Caco-2 (cell line): ENCODE results near the gene SLC16A10. TPM values are rescaled to one million over a fixed set of nuclear protein-coding genes. Genes with fewer than 3 reads are reported as not detected.

Source experiments
- BruUV-seq: library from RNA; stranded (reverse); fragments of 400-500 nt; replicated peaks from 2 replicates; lab custom pipeline; 2021; lab: Mats Ljungman, UMichigan
- CTCF ChIA-PET: fragments of 300-600 bp; sonication (Branson Sonifier 250); formaldehyde crosslinking; loops from one replicate; lab custom pipeline; 2022; ENCODE audit warnings: antibody characterized with exemption; lab: Charles Lee
- POLR2A ChIA-PET: fragments of 300-600 bp; sonication (Branson Sonifier 250); formaldehyde crosslinking; loops from one replicate; lab custom pipeline; 2022; ENCODE audit warnings: antibody characterized with exemption; lab: Charles Lee
- DNase-seq, 2 experiments: peaks; one replicate each; pipeline versions ENCODE4 v3.0.0 to v3.0.0-alpha.2; 2020 to 2022
- H3K27me3 ChIP-seq: replicated peaks from 2 replicates; pipeline ENCODE4 v1.6.0; 2011; ENCODE audit warnings: low read length; ENCODE audit not compliant: control insufficient read depth, insufficient read depth
- H3K36me3 ChIP-seq: 2 replicates; pipeline ENCODE4 v1.5.1; 2011; ENCODE audit warnings: low read length; ENCODE audit not compliant: control insufficient read depth, insufficient read depth
- H3K4me1 ChIP-seq: fragments of 250-450 bp; sonication (Bioruptor Pico); 2 replicates; pipeline ENCODE4 v1.5.1; 2020; ENCODE audit warnings: mild to moderate bottlenecking
- H3K4me3 ChIP-seq: 2 replicates; pipeline ENCODE4 v1.5.1; 2011; ENCODE audit warnings: low read depth, mild to moderate bottlenecking, control low read depth, low read length
- H3K9me3 ChIP-seq: fragments of 250-450 bp; sonication (Bioruptor Pico); 2 replicates; pipeline ENCODE4 v1.5.1; 2020; ENCODE audit warnings: mild to moderate bottlenecking, moderate library complexity
- H3K27ac Mint-ChIP-seq: one replicate; pipeline ENCODE4 v1.8.0; 2022; ENCODE audit warnings: mixed read lengths; ENCODE audit not compliant: unreplicated experiment
- H3K27me3 Mint-ChIP-seq: one replicate; pipeline ENCODE4 v1.8.0; 2022; ENCODE audit warnings: mixed read lengths; ENCODE audit not compliant: insufficient read depth, unreplicated experiment
- H3K36me3 Mint-ChIP-seq: one replicate; pipeline ENCODE4 v1.8.0; 2022; ENCODE audit warnings: mild to moderate bottlenecking, mixed read lengths; ENCODE audit not compliant: insufficient read depth, unreplicated experiment
- H3K4me1 Mint-ChIP-seq: one replicate; pipeline ENCODE4 v1.8.0; 2022; ENCODE audit warnings: low read depth, mixed read lengths; ENCODE audit not compliant: unreplicated experiment
- H3K4me3 Mint-ChIP-seq: one replicate; pipeline ENCODE4 v1.8.0; 2022; ENCODE audit warnings: mild to moderate bottlenecking, moderate library complexity, mixed read lengths; ENCODE audit not compliant: unreplicated experiment
- H3K9me3 Mint-ChIP-seq: one replicate; pipeline ENCODE4 v1.8.0; 2022; ENCODE audit warnings: mixed read lengths; ENCODE audit not compliant: unreplicated experiment
- CTCF ChIP-seq, 2 experiments: fragments of 200-600 bp in 1 of 2; IDR thresholded peaks; 1 replicate in 1 of 2; 2 replicates in 1 of 2; pipeline versions ENCODE4 v1.5.1 to v1.8.0; 2011 to 2022; ENCODE audit warnings: antibody characterized with exemption in 1 of 2, control low read depth in 1 of 2, inconsistent platforms in 1 of 2, low read depth in 1 of 2, low read length in 1 of 2, mild to moderate bottlenecking in 1 of 2, moderate library complexity in 1 of 2; ENCODE audit not compliant: insufficient read depth in 1 of 2, severe bottlenecking in 1 of 2, unreplicated experiment in 1 of 2
- intact Hi-C: fragments of 100-400 bp; cut with micrococcal nuclease; formaldehyde crosslinking; loops from one replicate; pipeline ENCODE4 v1.10.0; 2022; ENCODE audit not compliant: unreplicated experiment
- total RNA-seq: library from RNA; stranded (reverse); gene quantifications from 2 replicates; pipeline ENCODE4 v1.2.3, GENCODE V29; 2022

The SLC16A10 gene
- total RNA-seq, 1 experiment from 2014 or later, result 14.2 TPM

- no peak overlapping the region for H3K4me3 ChIP-seq
- H3K4me1 ChIP-seq, result no peaks in the 10 kb centered on the region
- no TSS peak for BruUV-seq
- intact Hi-C loops, result no loop called here
- Mint-ChIP-seq H3K27ac (no peak overlapping the region), H3K4me1 (no peaks in the 10 kb centered on the region), H3K36me3 (no peaks in the 10 kb centered on the region), H3K27me3 (no peaks in the 10 kb centered on the region), H3K4me3 (no peak overlapping the region), H3K9me3 (no peaks in the 10 kb centered on the region)
- ChIA-PET POLR2A (no interaction called here), CTCF (no interaction called here)
- no peaks in the 10 kb centered on the region for H3K36me3 ChIP-seq
- no peaks in the 10 kb centered on the region for H3K27me3 ChIP-seq
- H3K9me3 ChIP-seq, result no peaks in the 10 kb centered on the region
- TF ChIP-seq CTCF (IDR thresholded peaks at IDR 0.05; ENCODE audit: insufficient read depth in 1 of 2, low read depth in 1 of 2, low read length in 1 of 2, severe bottlenecking in 1 of 2, unreplicated experiment in 1 of 2), result no peak
- DNase-seq, result no peak
Measured at GRCh38 chr6:111114482-111114881, 27.2 kb downstream of the SLC16A10 start.

- no peaks in the 10 kb centered on the region for H3K4me1 ChIP-seq
- H3K27me3 Mint-ChIP-seq, result no peaks in the 10 kb centered on the region
- no peak overlapping the region for H3K27ac Mint-ChIP-seq
- H3K9me3 ChIP-seq, result no peaks in the 10 kb centered on the region
- CTCF ChIA-PET, result no interaction called here
- H3K4me3 Mint-ChIP-seq, result no peak overlapping the region
- no peak overlapping the region for H3K4me3 ChIP-seq
- no peaks in the 10 kb centered on the region for H3K36me3 Mint-ChIP-seq
- H3K9me3 Mint-ChIP-seq, result no peaks in the 10 kb centered on the region
- BruUV-seq, result no TSS peak
- intact Hi-C loops, result no loop called here
- no peaks in the 10 kb centered on the region for H3K36me3 ChIP-seq
- POLR2A ChIA-PET, result no interaction called here
- H3K27me3 ChIP-seq, result no peaks in the 10 kb centered on the region
- no peak for TF ChIP-seq CTCF (IDR thresholded peaks at IDR 0.05; ENCODE audit: insufficient read depth in 1 of 2, low read depth in 1 of 2, low read length in 1 of 2, severe bottlenecking in 1 of 2, unreplicated experiment in 1 of 2)
- no peak for DNase-seq
- H3K4me1 Mint-ChIP-seq, result no peaks in the 10 kb centered on the region
Measured at GRCh38 chr6:111118826-111119225, 31.5 kb downstream of the SLC16A10 start.

- DNase-seq, result no peak
- no TSS peak for BruUV-seq
- H3K4me1 Mint-ChIP-seq, result no peaks in the 10 kb centered on the region
- no peak for TF ChIP-seq CTCF (IDR thresholded peaks at IDR 0.05; ENCODE audit: insufficient read depth in 1 of 2, low read depth in 1 of 2, low read length in 1 of 2, severe bottlenecking in 1 of 2, unreplicated experiment in 1 of 2)
- ChIA-PET CTCF (no interaction called here), POLR2A (no interaction called here)
- Histone ChIP-seq H3K9me3 (no peaks in the 10 kb centered on the region), H3K4me1 (no peaks in the 10 kb centered on the region), H3K4me3 (no peak overlapping the region), H3K36me3 (no peaks in the 10 kb centered on the region), H3K27me3 (no peaks in the 10 kb centered on the region)
- H3K36me3 Mint-ChIP-seq, result no peaks in the 10 kb centered on the region
- H3K4me3 Mint-ChIP-seq, result no peak overlapping the region
- no peaks in the 10 kb centered on the region for H3K9me3 Mint-ChIP-seq
- H3K27ac Mint-ChIP-seq, result no peak overlapping the region
- intact Hi-C loops, result no loop called here
- no peaks in the 10 kb centered on the region for H3K27me3 Mint-ChIP-seq
Measured at GRCh38 chr6:111119571-111120329, 32.4 kb downstream of the SLC16A10 start.
